OCI-LY1 (cell line): ENCODE data around the gene MXD4.

Source experiments
- CTCF ChIP-seq: fragments of 200-600 bp; sonication (generic), shearing (Covaris generic); IDR thresholded peaks from 2 replicates; pipeline ENCODE4 v1.5.1; 2017; ENCODE audit warnings: mild to moderate bottlenecking, antibody characterized with exemption, low read length, moderate library complexity, mixed read lengths
- EZH2 ChIP-seq: fragments of 200-600 bp; sonication (generic), shearing (Covaris generic); IDR thresholded peaks from 2 replicates; pipeline ENCODE4 v1.8.0; 2017; ENCODE audit warnings: borderline replicate concordance, mixed run types, mild to moderate bottlenecking, antibody characterized with exemption, low read length, moderate library complexity, mixed read lengths

- no peak for TF ChIP-seq CTCF
- no peak for TF ChIP-seq EZH2
Observed at GRCh38 chr4:2299794-2300193, 37.9 kb upstream of the MXD4 start.
